A549 (cell line): ENCODE data around the gene SLCO1A2.

Experiments used
- CHD2 ChIP-seq: fragments of 150-350 bp; IDR thresholded peaks from 2 replicates; pipeline ENCODE4 v1.6.1; 2014; ENCODE audit warnings: low read length; ENCODE audit not compliant: partially characterized antibody
- CHD4 ChIP-seq: fragments of 200-600 bp; sonication (generic); IDR thresholded peaks from 2 replicates; pipeline ENCODE4 v1.6.1; 2016; ENCODE audit warnings: antibody characterized with exemption, mild to moderate bottlenecking, borderline replicate concordance
- CTCF ChIP-seq: fragments of >200 bp; sonication (Bioruptor Twin); formaldehyde crosslinking; IDR thresholded peaks from 3 replicates; pipeline ENCODE4 v1.5.1; 2016
- JUN ChIP-seq, 2 experiments: fragments of >200 bp; sonication (Bioruptor Twin); formaldehyde crosslinking; IDR thresholded peaks; 2 replicates in 1 of 2; 3 replicates in 1 of 2; pipeline ENCODE4 v1.6.1; 2016 to 2017
- KDM1A ChIP-seq: fragments of 200-600 bp; sonication (generic); IDR thresholded peaks from 2 replicates; pipeline ENCODE4 v1.6.1; 2016; ENCODE audit warnings: low read depth, mild to moderate bottlenecking
- MAZ ChIP-seq: fragments of 150-350 bp; IDR thresholded peaks from 2 replicates; pipeline ENCODE4 v1.6.1; 2014; ENCODE audit warnings: antibody characterized with exemption, low read depth, low read length, borderline replicate concordance
- MYC ChIP-seq: IDR thresholded peaks from 2 replicates; pipeline ENCODE4 v1.6.1; 2012; ENCODE audit warnings: mild to moderate bottlenecking, inconsistent platforms, low read length, improper control_type of control experiment, borderline replicate concordance
- PBX3 ChIP-seq: IDR thresholded peaks from 2 replicates; pipeline ENCODE4 v1.6.1; 2012
- POLR2A ChIP-seq: IDR thresholded peaks from 2 replicates; pipeline ENCODE4 v1.6.1; 2012; ENCODE audit warnings: mild to moderate bottlenecking, low read length
- RAD21 ChIP-seq, 2 experiments: fragments of >200 bp in 1 of 2; sonication (Bioruptor Twin) in 1 of 2; formaldehyde crosslinking in 1 of 2; IDR thresholded peaks in 1 of 2; conservative IDR thresholded peaks in 1 of 2; 2 replicates in 1 of 2; 3 replicates in 1 of 2; pipeline ENCODE4 v1.6.1; 2012 to 2018; ENCODE audit warnings: inconsistent platforms in 1 of 2

- TF ChIP-seq RAD21 (conservative IDR thresholded peaks at IDR 0.05 in 1 of 2, IDR thresholded peaks at IDR 0.05 in 1 of 2) (no peak), CTCF (no peak), POLR2A (no peak), MAZ (no peak), MYC (no peak), JUN (IDR thresholded peaks at IDR 0.05) (no peak), PBX3 (no peak), CHD4 (no peak), KDM1A (no peak), CHD2 (no peak)
These were observed 57.9 kb downstream of the SLCO1A2 start for GRCh38 chr12:21276826-21277225.
